CD14-positive monocyte (primary cell): Measurements from ENCODE around the gene ATXN7L1. TPM values are rescaled to one million over a fixed set of nuclear protein-coding genes. Genes with fewer than 3 reads are reported as not detected.

ENCODE experiments used
- DNase-seq, 3 donors: peaks; one replicate each; pipeline ENCODE4 v3.0.0-alpha.2; 2011 to 2022
- H2AFZ ChIP-seq: 2 replicates; pipeline ENCODE4 v1.6.0; 2012; ENCODE audit warnings: mild to moderate bottlenecking, low read depth, low read length, inconsistent platforms; ENCODE audit not compliant: insufficient read depth, poor library complexity, severe bottlenecking
- H3K27ac ChIP-seq, 2 donors: 1 replicate in 1 of 2; 2 replicates in 1 of 2; pipeline ENCODE4 v1.5.1; 2012 to 2013; ENCODE audit warnings: low read length in 2 of 2, control low read depth in 1 of 2, inconsistent platforms in 1 of 2, low read depth in 1 of 2, mild to moderate bottlenecking in 1 of 2
- H3K27me3 ChIP-seq, 2 donors: one replicate each; pipeline versions ENCODE4 v1.6.0 to v1.6.1; 2011 to 2013; ENCODE audit warnings: low read length in 2 of 2; ENCODE audit not compliant: control insufficient read depth in 2 of 2, insufficient read depth in 2 of 2
- H3K36me3 ChIP-seq, 2 donors: replicated peaks in 1 of 2; 1 replicate in 1 of 2; 2 replicates in 1 of 2; pipeline versions ENCODE4 v1.5.1 to v1.6.1; 2012 to 2013; ENCODE audit warnings: low read length in 2 of 2, control low read depth in 1 of 2, inconsistent platforms in 1 of 2, mild to moderate bottlenecking in 1 of 2; ENCODE audit not compliant: insufficient read depth in 2 of 2, control insufficient read depth in 1 of 2
- H3K4me1 ChIP-seq, 2 donors: 1 replicate in 1 of 2; 2 replicates in 1 of 2; pipeline versions ENCODE4 v1.5.1 to v1.6.1; 2012 to 2013; ENCODE audit warnings: low read length in 2 of 2, control low read depth in 1 of 2, inconsistent platforms in 1 of 2, mild to moderate bottlenecking in 1 of 2, moderate library complexity in 1 of 2; ENCODE audit not compliant: insufficient read depth in 2 of 2, control insufficient read depth in 1 of 2
- H3K4me2 ChIP-seq: replicated peaks from 2 replicates; pipeline ENCODE3; 2012; ENCODE audit warnings: low read length, moderate library complexity, mild to moderate bottlenecking; ENCODE audit not compliant: poor library complexity, severe bottlenecking; ENCODE audit errors: extremely low read depth
- H3K4me3 ChIP-seq, 3 experiments: fragments of 200-600 bp in 1 of 3; sonication (generic) in 1 of 3; replicated peaks in 1 of 3; 1 replicate in 2 of 3; 2 replicates in 1 of 3; pipeline ENCODE4 v1.5.1; 2011 to 2013; ENCODE audit warnings: low read length in 3 of 3, mild to moderate bottlenecking in 3 of 3, control low read depth in 2 of 3, low read depth in 2 of 3, inconsistent platforms in 1 of 3, moderate library complexity in 1 of 3
- H3K79me2 ChIP-seq: 2 replicates; pipeline ENCODE4 v1.6.0; 2012; ENCODE audit warnings: mild to moderate bottlenecking, control low read depth, inconsistent platforms, low read length, moderate library complexity; ENCODE audit not compliant: insufficient read depth
- H3K9ac ChIP-seq: 2 replicates; pipeline ENCODE4 v1.6.0; 2017; ENCODE audit warnings: low read length, mild to moderate bottlenecking; ENCODE audit not compliant: insufficient read depth, poor library complexity, severe bottlenecking
- H3K9me3 ChIP-seq, 2 donors: replicated peaks in 1 of 2; 1 replicate in 1 of 2; 2 replicates in 1 of 2; pipeline versions ENCODE4 v1.5.1 to v1.6.1; 2012 to 2013; ENCODE audit warnings: low read length in 2 of 2, control low read depth in 1 of 2; ENCODE audit not compliant: control insufficient read depth in 1 of 2, insufficient read depth in 1 of 2
- H4K20me1 ChIP-seq: 2 replicates; pipeline ENCODE4 v1.6.0; 2012; ENCODE audit warnings: mild to moderate bottlenecking, low read length, control low read depth, moderate library complexity; ENCODE audit not compliant: insufficient read depth
- H3K27ac Mint-ChIP-seq, 7 donors: one replicate each; pipeline ENCODE4 v1.8.0; 2020; ENCODE audit warnings: mild to moderate bottlenecking in 7 of 7, mixed read lengths in 7 of 7, moderate library complexity in 6 of 7, inconsistent platforms in 2 of 7
- H3K27me3 Mint-ChIP-seq, 3 donors: one replicate each; pipeline ENCODE4 v1.8.0; 2021 to 2022; ENCODE audit warnings: low read depth in 3 of 3, mild to moderate bottlenecking in 3 of 3, mixed read lengths in 3 of 3, moderate library complexity in 3 of 3, inconsistent platforms in 1 of 3
- H3K36me3 Mint-ChIP-seq, 2 donors: one replicate each; pipeline ENCODE4 v1.8.0; 2020; ENCODE audit warnings: mixed read lengths in 2 of 2, inconsistent platforms in 1 of 2, mild to moderate bottlenecking in 1 of 2
- H3K4me1 Mint-ChIP-seq: one replicate; pipeline ENCODE4 v1.8.0; 2020; ENCODE audit warnings: mild to moderate bottlenecking, mixed read lengths
- H3K4me3 Mint-ChIP-seq, 2 donors: one replicate each; pipeline ENCODE4 v1.8.0; 2020; ENCODE audit warnings: mild to moderate bottlenecking in 2 of 2, mixed read lengths in 2 of 2, moderate library complexity in 1 of 2
- H3K9me3 Mint-ChIP-seq, 7 donors: one replicate each; pipeline ENCODE4 v1.8.0; 2020 to 2022; ENCODE audit warnings: mixed read lengths in 7 of 7, mild to moderate bottlenecking in 6 of 7, moderate library complexity in 6 of 7, inconsistent platforms in 2 of 7
- CTCF ChIP-seq: fragments of 200-600 bp; IDR thresholded peaks from one replicate; pipeline ENCODE4 v1.8.0; 2022; ENCODE audit warnings: antibody characterized with exemption, mild to moderate bottlenecking
- WGBS: methylation state at CpG from one replicate; pipeline ENCODE4 v1.1.5; 2013; ENCODE audit warnings: missing lambda C conversion rate; ENCODE audit not compliant: insufficient coverage; 5-methylcytosine and 5-hydroxymethylcytosine counted together
- intact Hi-C, 2 donors: fragments of 100-400 bp; cut with micrococcal nuclease; formaldehyde crosslinking; loops; one replicate each; pipeline versions ENCODE4 v1.15.0 to v1.15.1; 2023
- polyA plus RNA-seq, 3 donors: library from polyadenylated mRNA; depleted of rRNA in 1 of 3; unstranded in 2 of 3; stranded (reverse) in 1 of 3; fragments of 300-500 nt in 2 of 3; fragments of >200 nt in 1 of 3; fragmentation: Illumina TruSeq in 2 of 3; gene quantifications; 1 replicate in 2 of 3; 2 replicates in 1 of 3; pipeline ENCODE4 v1.2.3, GENCODE V29; 2012 to 2021

Gene ATXN7L1
- polyA plus RNA-seq, 3 donors = 4.5 to 12.2 (median 11.2) TPM

GRCh38 chr7:105787793-105788192 is 88.6 kb downstream of the ATXN7L1 start:
- H3K4me2 ChIP-seq = no peak overlapping the region

GRCh38 chr7:105786520-105787470 is 89.6 kb downstream of the ATXN7L1 start:
- Mint-ChIP-seq H3K4me1 (no peaks in the 10 kb centered on the region), H3K27ac (no peak overlapping the region), H3K4me3 (no peak overlapping the region), H3K9me3 (no peaks in the 10 kb centered on the region), H3K27me3 (peaks cover 0 to 2% (median 0%) of the 10 kb centered on the region in 3 donors), H3K36me3 (peaks cover 18 to 27% of the 10 kb centered on the region in 2 donors)
- H3K4me2 ChIP-seq = no peak overlapping the region
- intact Hi-C loops = no loop called here
- no peaks in the 10 kb centered on the region for H3K4me1 ChIP-seq
- no peak for TF ChIP-seq CTCF
- H3K4me3 ChIP-seq = no peak overlapping the region
- no peak overlapping the region for H3K27ac ChIP-seq
- H3K9ac ChIP-seq = no peak overlapping the region
- WGBS = 95% methylated on average over 4 of the region's 10 CpGs
- no peaks in the 10 kb centered on the region for H3K79me2 ChIP-seq
- no peaks in the 10 kb centered on the region for H3K27me3 ChIP-seq
- no peak overlapping the region for H2AFZ ChIP-seq
- H4K20me1 ChIP-seq = no peaks in the 10 kb centered on the region
- no peak for DNase-seq
- H3K36me3 ChIP-seq = peaks cover 4 to 15% of the 10 kb centered on the region in 2 donors
- no peaks in the 10 kb centered on the region for H3K9me3 ChIP-seq

More at GRCh38 chr7:105787793-105788192, 88.6 kb downstream of the ATXN7L1 start:
- Mint-ChIP-seq H3K27me3 (peaks cover 0 to 2% (median 0%) of the 10 kb centered on the region in 3 donors), H3K4me1 (no peaks in the 10 kb centered on the region), H3K4me3 (no peak overlapping the region), H3K36me3 (peaks cover 23 to 31% of the 10 kb centered on the region in 2 donors), H3K9me3 (no peaks in the 10 kb centered on the region), H3K27ac (no peak overlapping the region)
- Histone ChIP-seq H3K9ac (no peak overlapping the region), H3K79me2 (no peaks in the 10 kb centered on the region), H4K20me1 (no peaks in the 10 kb centered on the region), H3K36me3 (peaks cover 4 to 15% of the 10 kb centered on the region in 2 donors), H3K9me3 (no peaks in the 10 kb centered on the region), H2AFZ (no peak overlapping the region), H3K27ac (no peak overlapping the region), H3K27me3 (no peaks in the 10 kb centered on the region), H3K4me1 (no peaks in the 10 kb centered on the region), H3K4me3 (no peak overlapping the region)
- DNase-seq = no peak
- TF ChIP-seq CTCF = no peak
- 100% methylated on average over 1 of the region's 3 CpGs for WGBS
- intact Hi-C loops = no loop called here
